ENCODE data around the gene PSIP1. TPM values are rescaled to one million over a fixed set of nuclear protein-coding genes. Genes with fewer than 3 reads are reported as not detected.
"Not testable (repeated sequence)": the region's sequence is repeated elsewhere in the genome, so short reads cannot be mapped to it uniquely, and the experiment has no call there.

Gene PSIP1
- total RNA-seq, 4 donors from 2014 or later = 36.6 to 102 (median 55.9) TPM

GRCh38 chr9:15430920-15431844, 79.6 kb downstream of the PSIP1 start:
- peaks cover 0 to 37% of the 10 kb centered on the region in 2 donors for H3K36me3 ChIP-seq
- no peak for ATAC-seq
- WGBS, 2 donors (ENCODE audit: low coverage in 1 of 2) = 55 to 81% methylated on average over 4 to 5 of the region's 5 CpGs

GRCh38 chr9:15427702-15428101, 83.1 kb downstream of the PSIP1 start:
- Histone ChIP-seq H3K36me3 (peaks cover 0 to 26% of the 10 kb centered on the region in 2 donors), H3K4me1 (peaks cover 0 to 63% (median 6%) of the 10 kb centered on the region in 3 donors)
- 95 to 98% methylated on average over 5 to 7 of the region's 7 CpGs for WGBS, 2 donors (ENCODE audit: low coverage in 1 of 2)
- ATAC-seq, H3K9me3 ChIP-seq, H3K27ac ChIP-seq, H3K4me3 ChIP-seq, H3K27me3 ChIP-seq: not testable (repeated sequence)

More at GRCh38 chr9:15430920-15431844, 79.6 kb downstream of the PSIP1 start:
- H3K9me3 ChIP-seq = no peaks in the 10 kb centered on the region
- H3K27ac ChIP-seq = no peak overlapping the region
- TF ChIP-seq POLR2A (IDR thresholded peaks at IDR 0.05) (no peak), CTCF (IDR thresholded peaks at IDR 0.05) (no peak)
- H3K27me3 ChIP-seq = no peaks in the 10 kb centered on the region
- H3K4me3 ChIP-seq = no peak overlapping the region
- H3K4me1 ChIP-seq = peaks cover 0 to 39% (median 6%) of the 10 kb centered on the region in 3 donors

GRCh38 chr9:15426019-15426418, 84.8 kb downstream of the PSIP1 start:
- no peak for TF ChIP-seq POLR2A (IDR thresholded peaks at IDR 0.05)
- no peak for TF ChIP-seq CTCF (IDR thresholded peaks at IDR 0.05)
- TF ChIP-seq POLR2AphosphoS5 (IDR thresholded peaks at IDR 0.05) = no peak
- TF ChIP-seq EP300 (IDR thresholded peaks at IDR 0.05) = no peak
- no peak for ATAC-seq
- Histone ChIP-seq H3K4me1 (peaks cover 0 to 68% (median 4%) of the 10 kb centered on the region in 3 donors), H3K36me3 (peaks cover 0 to 26% of the 10 kb centered on the region in 2 donors), H3K27me3 (no peaks in the 10 kb centered on the region), H3K9me3 (no peaks in the 10 kb centered on the region), H3K4me3 (no peak overlapping the region), H3K27ac (no peak overlapping the region)
- 89 to 95% methylated on average over 8 of the region's 8 CpGs for WGBS, 2 donors (ENCODE audit: low coverage in 1 of 2)

- peaks cover 0 to 57% (median 0%) of the 10 kb centered on the region in 3 donors for H3K4me1 ChIP-seq
- H3K27ac ChIP-seq = peak overlapping the region; percentile 26 to 93 (median 89)
- peaks cover 0 to 26% of the 10 kb centered on the region in 2 donors for H3K36me3 ChIP-seq
- no peaks in the 10 kb centered on the region for H3K9me3 ChIP-seq
- H3K4me3 ChIP-seq = peak overlapping the region; percentile 64 to 96
- 1 to 3% methylated on average over 13 of the region's 18 CpGs for WGBS, 2 donors (ENCODE audit: low coverage in 1 of 2)
- no peak for ATAC-seq
- peak in 1 of 4 experiments; percentile 22 for TF ChIP-seq CTCF (IDR thresholded peaks at IDR 0.05)
- TF ChIP-seq POLR2A (IDR thresholded peaks at IDR 0.05) = no peak
- no peaks in the 10 kb centered on the region for H3K27me3 ChIP-seq
These were observed 87.4 kb downstream of the PSIP1 start for GRCh38 chr9:15423231-15423985.

- Histone ChIP-seq H3K27ac (peak within 1 kb of the TSS; percentile 88 to 93 (median 90)), H3K36me3 (peaks cover 0 to 24% of the 10 kb centered on the region in 2 donors), H3K4me3 (peak within 1 kb of the TSS; percentile 64 to 96), H3K27me3 (no peaks in the 10 kb centered on the region), H3K9me3 (no peaks in the 10 kb centered on the region), H3K4me1 (peaks cover 0 to 54% (median 0%) of the 10 kb centered on the region in 3 donors)
- TF ChIP-seq POLR2A (IDR thresholded peaks at IDR 0.05) (peak; percentile 46 to 72), CTCF (IDR thresholded peaks at IDR 0.05) (peak in 3 of 4 experiments; percentile 17 to 28 (median 28)), POLR2AphosphoS5 (IDR thresholded peaks at IDR 0.05) (peak; percentile 93), EP300 (IDR thresholded peaks at IDR 0.05) (no peak)
- ATAC-seq = peak; percentile 99
- 0% methylated on average over 4 to 5 of the region's 70 CpGs for WGBS, 2 donors (ENCODE audit: low coverage in 1 of 2)
These were observed 88.2 kb downstream of the PSIP1 start, which contains the start of gene SNAPC3 for GRCh38 chr9:15422372-15423230. Gene SNAPC3, plus strand, starts transcription at chr9:15422876. Its CDS starts 4 bp downstream, at chr9:15422880.

All from gastroesophageal sphincter (tissue), 4 donors.